GM21447 (cell line): ENCODE results near the gene STIM1.
"Not testable (repeated sequence)": the region's sequence is repeated elsewhere in the genome, so short reads cannot be mapped to it uniquely, and the experiment has no call there.

Source experiments
- ATAC-seq: cut with Tn5 transposase; IDR thresholded peaks from one replicate; pipeline ENCODE4 v1.9.1; 2021; ENCODE audit not compliant: unreplicated experiment

The STIM1 gene

DNA sequence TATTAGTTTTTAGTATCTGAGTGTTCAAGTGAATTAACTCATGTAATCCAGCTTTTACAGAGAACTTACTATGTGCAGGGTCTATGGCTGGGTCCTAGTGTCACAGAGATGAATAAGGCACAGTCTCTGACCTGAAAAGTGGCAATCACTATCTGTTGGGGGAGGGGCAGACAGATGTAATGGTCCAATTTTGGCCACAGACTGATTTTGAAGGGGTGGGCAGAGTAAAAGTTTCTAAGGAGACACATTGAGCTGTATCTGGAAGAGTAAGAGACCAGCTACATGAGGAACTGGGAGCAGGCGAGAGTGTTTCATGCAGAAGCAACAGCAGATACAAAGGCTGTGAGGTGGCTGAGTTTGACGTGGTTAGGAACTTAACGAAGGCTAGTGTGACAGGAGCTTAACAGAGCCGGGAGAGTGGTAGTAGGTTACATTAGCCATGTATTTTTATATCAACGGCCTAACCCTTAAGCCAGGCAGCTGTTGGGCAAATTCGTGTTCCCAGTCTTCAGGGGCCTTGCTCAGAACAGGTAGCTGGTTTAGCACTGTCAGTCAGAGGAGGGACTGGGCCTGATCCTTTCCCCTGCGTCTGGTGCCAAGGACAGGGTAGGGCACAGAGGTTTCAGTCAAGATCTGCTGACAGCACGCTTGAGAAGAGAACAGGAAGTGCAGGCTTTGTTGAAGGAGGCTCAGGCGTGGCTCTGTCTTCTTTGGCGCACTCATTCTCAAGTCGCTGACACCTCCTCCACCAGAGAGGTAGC, 1.4 kb upstream of the STIM1 start:
- ATAC-seq, result peak; percentile 43

DNA sequence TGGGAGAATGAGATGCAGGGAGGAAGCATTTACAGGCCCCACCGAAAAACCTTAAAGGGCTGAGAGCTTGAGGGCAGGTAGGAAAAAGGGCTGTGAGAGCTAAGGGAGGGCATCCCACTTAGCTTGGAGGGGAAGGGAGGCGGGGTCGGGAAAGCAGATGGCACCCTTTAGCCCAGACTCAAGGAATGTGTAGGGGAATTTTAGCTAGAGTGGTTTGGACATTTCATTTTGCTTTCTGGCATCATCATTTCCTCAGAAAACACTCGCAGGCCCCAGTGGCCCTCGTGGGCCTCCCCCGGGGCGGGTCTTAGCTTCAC, 846 bp upstream of the STIM1 start:
- no peak for ATAC-seq

GRCh38 chr11:3855808-3856491, 486 bp downstream of the STIM1 start:
- ATAC-seq, result peak; percentile 23

DNA sequence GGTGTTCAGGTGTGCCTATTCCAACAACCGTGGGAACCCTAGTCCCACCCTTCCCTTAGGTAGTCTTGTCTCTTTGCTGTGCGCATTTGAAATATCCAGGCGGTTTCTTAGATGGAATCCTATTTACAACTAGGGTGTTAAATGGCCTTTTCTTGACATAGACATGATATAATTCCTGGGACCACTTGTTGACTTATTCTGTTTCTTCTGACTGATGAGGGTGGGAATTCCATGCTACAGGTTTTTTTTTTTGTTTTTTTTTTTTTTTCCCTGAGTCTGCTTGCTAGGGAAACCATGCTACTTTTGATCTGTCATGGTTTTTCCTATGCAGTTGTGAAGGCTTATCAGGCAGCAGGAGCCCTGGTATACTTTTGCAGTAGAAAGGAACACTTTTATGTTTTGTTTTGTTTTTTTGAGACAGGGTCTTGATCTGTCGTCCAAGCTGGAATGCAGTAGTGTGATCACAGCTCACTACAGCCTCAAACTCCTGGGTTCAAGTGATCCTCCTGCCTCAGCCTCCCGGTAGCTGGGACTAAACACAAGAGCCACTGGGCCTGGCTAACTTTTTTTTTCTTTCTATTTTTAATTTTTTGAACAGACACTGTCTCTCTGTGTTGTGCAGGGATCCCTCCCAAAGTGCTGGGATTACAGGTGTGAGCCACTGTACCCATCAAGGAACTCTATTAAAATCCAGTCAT, 1.5 kb downstream of the STIM1 start:
- ATAC-seq, result no peak

DNA sequence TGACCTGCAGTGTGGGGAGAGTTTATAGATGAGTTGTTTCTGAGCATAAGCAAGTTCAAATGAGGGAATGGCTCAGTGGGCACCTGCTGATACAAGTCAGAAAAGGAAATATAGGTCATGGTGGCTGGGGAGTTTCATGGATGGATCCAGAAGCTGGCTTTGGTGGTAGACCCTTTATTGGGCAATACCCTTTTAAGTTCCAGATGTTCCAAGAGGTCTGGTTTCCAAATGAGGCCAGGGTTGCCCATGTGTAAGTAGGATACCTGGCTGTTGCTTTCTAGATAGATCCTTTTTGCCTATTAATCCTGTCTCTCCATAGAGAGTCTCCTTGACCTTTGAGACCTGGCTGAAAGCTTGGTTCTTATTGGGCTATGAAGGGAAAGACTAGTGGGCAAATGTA, 2.2 kb downstream of the STIM1 start:
- no peak for ATAC-seq

DNA sequence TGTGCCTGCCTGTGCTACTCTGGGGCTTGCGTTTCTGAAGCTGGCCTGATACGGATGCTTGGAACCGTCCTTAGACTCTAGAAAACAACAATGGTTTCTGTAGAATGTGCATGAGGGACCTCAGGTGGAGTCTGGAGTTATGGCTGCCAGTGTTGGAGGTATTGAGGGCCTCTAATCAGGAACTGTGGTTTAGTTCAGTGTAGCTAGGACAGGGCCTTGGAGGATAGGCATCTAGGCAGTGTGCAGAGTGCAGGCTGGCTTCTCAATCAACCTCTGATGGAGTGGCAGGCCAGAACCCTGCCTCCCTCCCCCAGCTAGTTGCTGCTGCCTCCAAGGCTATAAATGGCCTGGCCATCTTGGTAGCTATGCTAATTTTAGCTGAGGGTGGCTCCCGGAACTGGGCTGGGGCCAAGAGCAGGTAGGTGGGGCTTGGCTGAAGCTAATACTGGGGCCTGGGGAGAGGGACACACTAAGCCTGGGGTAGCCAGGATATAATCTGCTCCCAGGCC, 4.0 kb downstream of the STIM1 start:
- ATAC-seq, result peak; percentile 41

GRCh38 chr11:3860375-3860774, 4.9 kb downstream of the STIM1 start:
- no peak for ATAC-seq

DNA sequence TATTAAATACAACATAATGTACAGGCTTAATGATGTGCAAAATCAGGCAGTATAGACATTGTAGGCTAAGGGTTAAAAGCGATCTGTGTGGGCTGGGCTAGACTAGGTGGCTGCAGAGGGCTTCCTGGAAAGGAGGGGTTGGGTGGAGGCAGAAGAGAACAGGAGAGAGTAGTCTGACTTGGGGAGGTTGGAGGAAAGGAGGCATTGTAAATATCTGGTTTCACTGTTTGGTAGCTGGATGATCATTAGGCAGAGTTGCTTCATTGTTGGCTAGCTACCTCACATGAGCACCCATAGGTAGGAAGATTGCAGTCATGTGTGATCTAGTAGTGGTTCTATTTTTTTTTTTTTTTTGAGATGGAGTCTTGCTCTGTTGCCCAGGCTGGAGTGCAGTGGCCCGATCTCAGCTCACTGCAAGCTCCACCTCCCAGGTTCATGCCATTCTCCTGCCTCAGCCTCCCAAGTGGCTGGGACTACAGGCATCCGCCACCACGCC, 5.5 kb downstream of the STIM1 start:
- not testable (repeated sequence) for ATAC-seq

- no peak for ATAC-seq
Measured at GRCh38 chr11:3861683-3862082, 6.2 kb downstream of the STIM1 start.

GRCh38 chr11:3865388-3866193, 10.1 kb downstream of the STIM1 start:
- ATAC-seq, result no peak

DNA sequence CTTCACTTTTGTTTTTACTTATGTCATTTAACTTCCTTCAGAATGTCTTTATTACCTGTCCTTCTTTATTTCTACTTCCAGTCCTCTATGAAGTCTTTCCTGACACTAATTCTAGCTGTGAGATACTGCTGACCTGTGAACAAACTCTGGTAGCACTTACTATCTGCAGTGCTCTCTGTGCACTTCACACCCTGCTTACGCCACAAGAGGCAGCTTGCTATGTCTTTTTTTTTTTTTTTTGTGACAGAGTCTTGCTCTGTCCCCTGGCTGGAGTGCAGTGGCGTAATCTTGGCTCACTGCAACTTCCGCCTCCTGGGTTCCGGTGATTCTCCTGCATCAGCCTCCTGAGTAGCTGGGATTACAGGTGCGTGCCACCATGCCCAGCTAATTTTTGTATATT, 10.7 kb downstream of the STIM1 start:
- peak; percentile 36 for ATAC-seq

- no peak for ATAC-seq
Measured at GRCh38 chr11:3866836-3867208, 11.4 kb downstream of the STIM1 start.

GRCh38 chr11:3867209-3868091, 12.0 kb downstream of the STIM1 start:
- peak; percentile 70 for ATAC-seq

DNA sequence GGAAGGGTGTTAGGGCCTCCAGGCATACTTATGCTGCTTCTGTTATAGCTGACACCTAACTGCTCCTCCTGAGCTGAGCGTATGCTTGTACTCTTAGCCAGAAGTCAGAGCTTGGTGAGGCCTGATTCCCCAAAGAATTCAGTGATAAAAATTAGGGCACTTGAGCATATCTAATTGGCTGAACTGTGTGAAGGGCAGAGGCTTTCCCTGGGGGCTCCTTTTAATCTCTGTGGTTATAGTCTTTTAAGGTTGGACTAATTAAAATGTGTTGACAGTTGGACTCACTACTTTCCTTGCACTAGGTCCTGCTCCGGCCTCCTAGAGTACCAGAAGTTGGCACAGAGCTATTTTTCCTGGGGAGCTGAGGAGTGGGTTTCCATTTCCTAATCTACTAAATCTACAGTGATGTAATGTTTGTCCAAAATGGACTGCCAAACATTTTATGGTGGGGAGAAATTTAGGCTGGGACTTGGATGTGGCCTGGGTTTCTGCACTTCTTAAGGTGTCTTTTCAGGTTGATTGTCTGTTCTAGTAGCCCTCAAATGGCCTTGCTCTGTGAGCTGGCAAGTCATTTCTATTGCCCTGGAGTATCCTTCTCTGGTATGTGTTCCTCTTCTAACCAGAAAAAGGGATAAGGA, 18.4 kb downstream of the STIM1 start:
- ATAC-seq, result no peak

GRCh38 chr11:3876613-3877012, 21.1 kb downstream of the STIM1 start:
- ATAC-seq, result no peak

GRCh38 chr11:3877364-3878257, 22.1 kb downstream of the STIM1 start:
- ATAC-seq, result no peak

DNA sequence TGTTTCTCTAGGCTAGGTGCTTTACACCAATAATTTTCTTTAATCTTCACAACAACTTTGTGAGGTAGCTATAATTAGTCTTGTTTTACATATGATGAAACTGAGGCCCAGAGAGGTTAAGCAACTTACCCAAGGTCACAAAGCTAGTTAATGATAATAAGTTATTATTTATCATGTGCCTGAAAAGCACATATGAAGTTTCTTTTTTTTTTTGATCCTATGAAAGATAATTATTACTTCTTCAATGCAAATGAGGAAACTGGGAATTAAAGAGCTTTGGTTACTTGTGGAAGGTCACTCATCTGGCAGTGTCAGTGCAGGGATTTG, 22.8 kb downstream of the STIM1 start:
- ATAC-seq, result no peak

GRCh38 chr11:3879216-3879966, 23.9 kb downstream of the STIM1 start:
- peak; percentile 41 for ATAC-seq
